Fibroblast of skin of left biceps (primary cell): ENCODE measurements around the gene MPPED2.

Experiments used
- DNase-seq, 2 experiments: peaks; one replicate each; pipeline ENCODE4 v3.0.0-alpha.2; 2013; ENCODE audit warnings: low read depth in 2 of 2

Gene MPPED2

GRCh38 chr11:30454111-30454510 lies 132.0 kb downstream of the MPPED2 start:
- no peak for DNase-seq

GRCh38 chr11:30453705-30454104 lies 132.4 kb downstream of the MPPED2 start:
- no peak for DNase-seq

GRCh38 chr11:30452842-30453241 lies 133.3 kb downstream of the MPPED2 start:
- DNase-seq = no peak

- DNase-seq = no peak
Measured at GRCh38 chr11:30452114-30452513, 134.0 kb downstream of the MPPED2 start.

GRCh38 chr11:30451626-30452025 lies 134.5 kb downstream of the MPPED2 start:
- DNase-seq = no peak

GRCh38 chr11:30451167-30451566 lies 135.0 kb downstream of the MPPED2 start:
- DNase-seq = no peak

- no peak for DNase-seq
Measured at GRCh38 chr11:30447058-30447640, 139.0 kb downstream of the MPPED2 start.

GRCh38 chr11:30446520-30446919 lies 139.6 kb downstream of the MPPED2 start:
- DNase-seq = no peak

GRCh38 chr11:30445056-30445455 lies 141.1 kb downstream of the MPPED2 start:
- no peak for DNase-seq

GRCh38 chr11:30440510-30440909 lies 145.6 kb downstream of the MPPED2 start:
- DNase-seq = no peak

- DNase-seq = no peak
Measured at GRCh38 chr11:30436801-30437200, 149.4 kb downstream of the MPPED2 start.

- DNase-seq = no peak
Measured at GRCh38 chr11:30435488-30435887, 150.7 kb downstream of the MPPED2 start.

- no peak for DNase-seq
Measured at GRCh38 chr11:30434901-30435300, 151.3 kb downstream of the MPPED2 start.

GRCh38 chr11:30433831-30434230 lies 152.3 kb downstream of the MPPED2 start:
- no peak for DNase-seq

GRCh38 chr11:30432716-30433115 lies 153.4 kb downstream of the MPPED2 start:
- no peak for DNase-seq

- DNase-seq = no peak
Measured at GRCh38 chr11:30432178-30432577, 154.0 kb downstream of the MPPED2 start.

GRCh38 chr11:30431127-30431814 lies 154.9 kb downstream of the MPPED2 start:
- DNase-seq = no peak

GRCh38 chr11:30429550-30429949 lies 156.6 kb downstream of the MPPED2 start:
- DNase-seq = no peak

GRCh38 chr11:30426781-30427180 lies 159.4 kb downstream of the MPPED2 start:
- DNase-seq = no peak

- no peak for DNase-seq
Measured at GRCh38 chr11:30424844-30425243, 161.3 kb downstream of the MPPED2 start.

- DNase-seq = no peak
Measured at GRCh38 chr11:30424321-30424720, 161.8 kb downstream of the MPPED2 start.

- DNase-seq = no peak
Measured at GRCh38 chr11:30423886-30424285, 162.3 kb downstream of the MPPED2 start.

GRCh38 chr11:30423279-30423648 lies 162.9 kb downstream of the MPPED2 start:
- no peak for DNase-seq
